ENCODE data around the gene SPDYE11.
"Not testable (repeated sequence)": the region's sequence is repeated elsewhere in the genome, so short reads cannot be mapped to it uniquely, and the experiment has no call there.

SPDYE11 gene

GRCh38 chr7:73057811-73058210 is at the start of gene SPDYE11:
Gene SPDYE11 (minus strand): TSS chr7:73057911. CDS start chr7:73056111, 1,800 bp downstream.
- not testable (repeated sequence) for DNase-seq

- DNase-seq, result not testable (repeated sequence)
Measured at GRCh38 chr7:73085938-73086337, 28.2 kb upstream of the SPDYE11 start, which contains the start of gene SPDYE9. Gene SPDYE9 (minus strand): TSS chr7:73086038. CDS start chr7:73084238, 1,800 bp downstream.

- DNase-seq, result not testable (repeated sequence)
Measured at GRCh38 chr7:73029666-73030065, 28.0 kb downstream of the SPDYE11 start, which contains the start of gene SPDYE8. Gene SPDYE8 (minus strand): TSS chr7:73029766. CDS start chr7:73027966, 1,800 bp downstream.

- not testable (repeated sequence) for DNase-seq
Measured at GRCh38 chr7:73006491-73006890, 51.2 kb downstream of the SPDYE11 start.

- DNase-seq, result not testable (repeated sequence)
Measured at GRCh38 chr7:73005693-73006447, 51.8 kb downstream of the SPDYE11 start.

GRCh38 chr7:73005356-73005692 is 52.4 kb downstream of the SPDYE11 start:
- DNase-seq, result not testable (repeated sequence)

- not testable (repeated sequence) for DNase-seq
Measured at GRCh38 chr7:72997887-72998468, 59.7 kb downstream of the SPDYE11 start.

Measured in OCI-M1 (cell line).